ENCODE data around the gene IKZF3.
"Not testable (repeated sequence)": the region's sequence is repeated elsewhere in the genome, so short reads cannot be mapped to it uniquely, and the experiment has no call there.

The IKZF3 gene

GRCh38 chr17:39777534-39778365 is 86.4 kb downstream of the IKZF3 start:
- no peak for DNase-seq (ENCODE audit: low spot score)

- DNase-seq (ENCODE audit: low spot score): no peak
Measured at GRCh38 chr17:39776252-39776651, 87.9 kb downstream of the IKZF3 start.

DNA sequence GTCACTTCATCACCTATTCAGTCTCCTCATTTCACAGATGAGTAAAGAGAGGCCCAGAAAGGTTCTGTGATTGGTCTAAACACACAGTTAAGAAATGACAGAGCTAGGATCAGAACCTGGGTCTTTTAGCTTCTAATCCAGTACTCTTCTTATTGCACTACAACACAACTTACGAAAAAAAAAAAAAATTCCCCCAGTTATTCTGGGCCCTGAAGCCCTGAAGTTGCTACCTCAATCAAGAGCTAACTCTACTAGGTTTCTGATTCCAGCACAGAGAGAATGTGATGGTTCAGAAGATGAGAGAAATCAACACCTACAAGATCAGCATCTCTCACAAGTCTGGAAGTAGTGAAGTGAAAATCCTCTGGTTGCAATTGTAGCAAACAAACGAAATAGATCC is 89.1 kb downstream of the IKZF3 start:
- DNase-seq (ENCODE audit: low spot score): no peak

DNA sequence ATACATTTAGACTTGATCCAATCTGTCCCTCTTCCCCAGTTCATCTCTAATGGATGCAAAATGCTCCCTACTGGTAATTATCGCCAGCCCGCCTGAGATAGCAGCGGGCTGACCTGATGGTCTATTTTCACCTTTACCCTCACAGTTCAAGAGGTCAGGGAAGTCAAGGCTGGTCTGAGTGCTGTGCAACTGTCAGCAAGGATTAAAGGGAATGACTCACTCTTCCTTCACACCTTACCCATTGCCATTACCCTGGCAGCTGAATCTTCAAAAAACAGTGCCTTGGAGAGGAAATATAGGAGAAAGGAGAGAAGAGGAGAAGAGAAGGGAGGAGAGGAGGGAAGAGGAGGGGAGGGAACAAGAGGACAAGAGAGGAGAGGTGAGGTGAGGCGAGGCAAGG is 90.1 kb downstream of the IKZF3 start:
- no peak for DNase-seq (ENCODE audit: low spot score)

- no peak for DNase-seq (ENCODE audit: low spot score)
Measured at GRCh38 chr17:39772987-39773934, 90.9 kb downstream of the IKZF3 start.

DNA sequence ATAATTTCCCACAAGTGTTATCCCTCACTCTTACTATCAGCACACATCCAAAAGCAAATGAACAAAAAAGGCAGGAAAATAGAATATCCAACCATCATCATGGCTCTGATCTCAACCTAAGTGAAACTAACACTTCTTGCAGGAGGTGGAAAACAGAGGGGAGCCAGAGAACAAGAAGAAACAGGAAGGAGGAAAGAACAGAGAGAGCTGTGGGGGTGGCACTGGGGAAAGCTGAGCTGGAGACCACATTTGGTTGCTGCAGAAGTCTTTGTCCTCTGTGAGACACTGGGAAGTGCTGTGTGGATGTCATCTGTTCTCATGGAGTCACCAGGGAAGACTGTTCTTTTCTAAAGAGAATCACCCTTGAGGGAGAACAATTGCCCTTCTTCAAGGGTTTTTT is 91.7 kb downstream of the IKZF3 start:
- no peak for DNase-seq (ENCODE audit: low spot score)

GRCh38 chr17:39769974-39770587 is 94.0 kb downstream of the IKZF3 start:
- no peak for DNase-seq (ENCODE audit: low spot score)

DNA sequence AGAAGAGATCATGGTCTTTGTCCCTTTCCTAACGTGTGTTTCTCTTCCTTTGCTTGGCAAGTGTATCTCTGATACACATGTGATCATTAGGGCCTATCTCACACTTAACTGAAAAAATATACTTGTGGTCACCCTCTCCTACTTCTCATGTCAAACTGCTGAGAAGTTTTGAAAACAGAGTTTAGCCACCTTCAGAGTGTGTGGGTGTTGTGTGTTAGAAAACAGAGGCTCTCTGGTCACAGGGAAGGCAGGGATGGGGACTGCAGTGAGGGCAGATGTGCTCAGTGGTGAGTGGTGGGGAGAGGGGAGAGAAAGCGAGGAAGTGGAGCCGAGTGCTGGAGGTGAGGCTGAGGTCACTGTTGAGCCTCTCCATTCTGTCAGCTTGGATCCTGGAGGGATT is 97.0 kb downstream of the IKZF3 start:
- DNase-seq (ENCODE audit: low spot score): no peak

DNA sequence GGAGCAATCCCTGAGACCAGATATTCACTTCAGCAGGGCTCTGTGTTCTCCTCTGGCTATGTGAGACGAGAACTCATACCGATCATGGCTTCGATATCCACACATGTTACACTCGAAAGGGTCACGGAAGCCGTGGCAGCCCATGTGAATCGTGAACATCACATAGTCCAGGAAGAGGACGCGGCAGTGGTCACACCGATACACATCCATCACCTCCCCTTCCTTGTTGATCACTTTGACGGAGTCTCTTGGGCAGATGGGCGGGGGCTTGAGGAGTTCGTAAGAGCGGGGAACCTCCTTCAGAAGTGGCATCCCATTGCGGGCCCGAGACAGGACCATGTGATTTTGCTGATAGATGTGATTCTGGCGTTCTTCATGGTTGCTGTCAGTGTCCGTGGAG is 98.3 kb downstream of the IKZF3 start:
- no peak for DNase-seq (ENCODE audit: low spot score)

DNA sequence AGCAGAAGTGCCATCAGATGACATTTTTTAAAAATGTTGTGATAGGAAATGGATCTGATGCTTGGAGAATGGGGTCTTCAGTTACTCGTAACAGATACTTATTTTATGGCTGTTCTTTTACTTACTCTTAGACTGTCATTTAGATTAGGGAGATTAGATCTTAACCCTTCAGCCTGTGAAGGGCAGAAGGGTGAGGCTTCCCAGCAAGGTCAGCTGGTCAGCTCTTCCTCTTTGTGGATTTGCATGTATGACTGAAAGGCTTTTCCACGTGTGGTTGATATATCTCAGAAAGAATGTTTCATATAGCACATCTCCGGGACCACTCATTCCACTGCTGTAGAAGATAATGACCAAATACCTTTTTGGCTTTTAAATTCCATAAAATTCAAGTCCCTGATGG is 98.9 kb downstream of the IKZF3 start:
- DNase-seq (ENCODE audit: low spot score): no peak

- DNase-seq (ENCODE audit: low spot score): not testable (repeated sequence)
Measured at GRCh38 chr17:39764171-39764570, 99.9 kb downstream of the IKZF3 start.

GRCh38 chr17:39763051-39763820 is 100.9 kb downstream of the IKZF3 start:
- DNase-seq (ENCODE audit: low spot score): no peak

- no peak for DNase-seq (ENCODE audit: low spot score)
Measured at GRCh38 chr17:39761861-39762496, 102.1 kb downstream of the IKZF3 start.

- DNase-seq (ENCODE audit: low spot score): no peak
Measured at GRCh38 chr17:39759204-39759603, 104.9 kb downstream of the IKZF3 start.

GRCh38 chr17:39757931-39758873 is 105.9 kb downstream of the IKZF3 start:
- no peak for DNase-seq (ENCODE audit: low spot score)

GRCh38 chr17:39757176-39757662 is 106.9 kb downstream of the IKZF3 start:
- DNase-seq (ENCODE audit: low spot score): no peak

DNA sequence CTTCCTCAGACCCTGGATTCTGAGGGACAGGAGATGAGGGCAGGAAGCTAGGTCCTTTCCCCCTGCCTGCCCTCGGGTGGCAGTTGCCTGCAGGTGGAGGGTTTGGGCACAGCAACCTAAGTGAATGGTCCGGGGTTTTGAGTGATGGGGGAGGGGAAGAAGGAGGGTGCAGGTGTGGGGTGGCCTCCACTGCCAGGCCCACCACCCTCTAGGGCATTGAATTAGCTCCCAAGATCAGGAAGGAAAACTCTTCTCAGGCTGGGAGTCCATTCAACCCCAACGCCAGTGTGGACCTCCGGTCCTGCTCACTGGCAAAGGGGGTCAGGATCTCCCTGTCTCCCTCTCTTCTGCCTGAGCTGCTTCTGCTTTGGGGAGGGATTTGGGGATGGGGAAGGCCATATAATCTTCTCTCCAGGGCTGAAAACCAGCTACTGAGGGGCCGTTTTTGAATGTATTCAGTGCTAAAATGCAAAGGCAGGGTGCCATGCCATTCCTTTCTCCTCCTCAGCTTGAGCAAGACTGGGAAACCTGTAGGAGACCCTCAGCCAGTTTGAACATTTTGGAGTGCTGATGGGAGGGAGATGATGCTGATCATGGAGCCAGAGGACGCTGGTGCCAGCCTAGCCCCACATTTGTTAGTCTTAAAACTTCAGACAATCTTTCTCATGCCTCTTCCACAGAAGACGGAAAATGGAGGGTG is 107.6 kb downstream of the IKZF3 start:
- no peak for DNase-seq (ENCODE audit: low spot score)

DNA sequence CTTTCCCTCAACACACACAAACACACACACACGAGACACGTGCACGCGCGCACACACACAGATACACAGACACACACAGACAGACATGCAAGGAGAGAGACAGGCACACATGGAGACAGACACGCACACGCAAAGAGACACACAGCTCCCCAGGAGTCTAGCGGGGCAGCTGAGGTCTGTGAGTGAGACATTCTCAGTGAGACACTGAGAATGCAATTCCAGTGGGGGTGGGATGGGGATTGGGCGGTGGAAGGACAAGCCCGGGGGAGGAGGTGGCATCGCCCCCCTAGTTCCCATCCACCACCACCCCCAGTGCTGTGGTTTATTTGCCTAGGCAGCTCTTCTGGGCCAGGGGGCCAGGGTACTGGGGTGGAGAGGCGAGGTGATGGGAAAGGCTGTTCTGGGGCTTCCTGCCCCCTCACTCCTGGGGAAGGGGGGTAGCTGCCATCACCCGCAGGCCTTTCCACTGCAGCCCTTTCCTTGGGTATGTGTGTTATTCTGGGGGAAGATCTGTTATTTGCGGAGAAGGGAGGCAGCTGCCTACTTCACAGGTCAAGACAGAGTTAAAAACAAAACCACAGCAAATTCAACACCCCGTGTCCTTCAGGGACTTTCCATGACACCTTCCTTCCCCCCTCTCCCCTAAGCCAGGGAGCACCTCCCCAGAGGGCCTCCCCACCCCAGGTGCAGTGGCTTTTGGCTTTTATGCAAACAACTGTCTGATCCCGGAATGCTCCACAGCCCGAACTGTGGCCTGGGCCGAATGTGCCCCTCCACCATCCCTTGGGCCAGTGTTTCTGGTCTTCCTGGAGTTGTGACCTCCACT is 108.3 kb downstream of the IKZF3 start:
- peak; percentile 55 for DNase-seq (ENCODE audit: low spot score)

All from ecto neural progenitor cell (in vitro differentiated cells).